ENCODE data around the gene RC3H2.

DNA sequence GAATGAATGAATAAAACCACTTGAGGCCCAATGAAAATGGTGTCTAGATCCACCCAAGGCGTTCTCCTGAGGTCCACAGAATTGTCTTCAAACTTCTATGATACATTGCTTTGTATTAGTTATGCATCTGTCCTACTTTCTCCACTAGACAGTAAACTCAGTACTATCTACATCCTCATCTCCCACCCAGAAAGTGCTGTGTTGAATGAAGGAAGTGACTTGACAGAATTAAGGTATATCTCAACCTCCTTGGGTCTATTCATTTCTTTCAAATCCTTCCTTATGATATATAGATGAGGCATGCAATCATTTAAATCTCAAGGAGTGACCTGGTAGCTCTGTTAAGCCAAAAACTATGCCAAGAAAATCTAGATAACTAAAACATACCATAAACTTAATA lies 61.0 kb downstream of the RC3H2 start:
- no peak for TF ChIP-seq TAF1 (IDR thresholded peaks at IDR 0.05; ENCODE audit: borderline replicate concordance, low read depth, low read length)
- no peak for TF ChIP-seq POLR2A (IDR thresholded peaks at IDR 0.05; ENCODE audit: low read depth, low read length)
- no peak for TF ChIP-seq POLR2AphosphoS5 (IDR thresholded peaks at IDR 0.05; ENCODE audit: low read depth, low read length)
